H1 (cell line): Measurements from ENCODE around the gene C11orf58. TPM values are rescaled to one million over a fixed set of nuclear protein-coding genes. Genes with fewer than 3 reads are reported as not detected.
A peak's percentile ranks its signal among the peaks of the same experiment; 100 is the strongest.

ENCODE experiments used
- CTCF ChIA-PET: fragments of 300-600 bp; sonication (Branson Sonifier 250); formaldehyde crosslinking; loops from one replicate; lab custom pipeline; 2021; ENCODE audit not compliant: partially characterized antibody; lab: Charles Lee
- POLR2A ChIA-PET: fragments of 300-600 bp; sonication (Branson Sonifier 250); formaldehyde crosslinking; loops from one replicate; lab custom pipeline; 2021; ENCODE audit warnings: inconsistent platforms; ENCODE audit not compliant: partially characterized antibody; lab: Charles Lee
- DNase-seq, 2 experiments: peaks; one replicate each; pipeline versions ENCODE4 v3.0.0 to v3.0.0-alpha.2; 2010 to 2022; ENCODE audit warnings: low spot score in 2 of 2, low read depth in 1 of 2, mixed read lengths in 1 of 2
- FAIRE-seq: peaks from 2 replicates; lab custom pipeline; 2011; peaks lifted over from hg19 to GRCh38; lab: Jason Lieb, UNC
- H2AFZ ChIP-seq: 2 replicates; pipeline ENCODE4 v1.8.1; 2012; ENCODE audit warnings: low read length, inconsistent platforms
- H2AK5ac ChIP-seq: 2 replicates; pipeline ENCODE4 v1.6.1; 2013; ENCODE audit warnings: low read depth, low read length
- H2BK120ac ChIP-seq: replicated peaks from 2 replicates; pipeline ENCODE3; 2013; ENCODE audit warnings: low read depth, low read length, inconsistent platforms
- H2BK12ac ChIP-seq: 2 replicates; pipeline ENCODE4 v1.6.1; 2013; ENCODE audit warnings: low read depth, low read length
- H2BK15ac ChIP-seq: 2 replicates; pipeline ENCODE4 v1.6.1; 2013; ENCODE audit warnings: low read length
- H2BK20ac ChIP-seq: 2 replicates; pipeline ENCODE4 v1.6.1; 2013; ENCODE audit warnings: low read length
- H2BK5ac ChIP-seq: 2 replicates; pipeline ENCODE4 v1.6.1; 2013; ENCODE audit warnings: low read depth, low read length
- H3K14ac ChIP-seq: 2 replicates; pipeline ENCODE4 v1.6.1; 2013; ENCODE audit warnings: inconsistent platforms; ENCODE audit not compliant: insufficient read length
- H3K18ac ChIP-seq: 2 replicates; pipeline ENCODE4 v1.6.1; 2013; ENCODE audit warnings: low read length; ENCODE audit errors: extremely low read depth
- H3K23ac ChIP-seq: 2 replicates; pipeline ENCODE4 v1.6.1; 2013; ENCODE audit warnings: inconsistent platforms; ENCODE audit not compliant: insufficient read length
- H3K23me2 ChIP-seq: 2 replicates; pipeline ENCODE4 v1.6.1; 2013; ENCODE audit warnings: low read depth, low read length
- H3K27ac ChIP-seq: 2 replicates; pipeline ENCODE4 v1.6.1; 2011; ENCODE audit warnings: low read depth, low read length, inconsistent platforms
- H3K27me3 ChIP-seq, 4 experiments: replicated peaks in 1 of 4; 1 replicate in 1 of 4; 2 replicates in 3 of 4; pipeline versions ENCODE4 v1.6.1 to v1.8.1; 2011 to 2013; ENCODE audit warnings: low read length in 3 of 4, mild to moderate bottlenecking in 3 of 4, inconsistent platforms in 2 of 4, mixed read lengths in 2 of 4, moderate library complexity in 1 of 4; ENCODE audit not compliant: control insufficient read depth in 3 of 4, insufficient read depth in 3 of 4; ENCODE audit errors: extremely low read depth in 1 of 4
- H3K36me3 ChIP-seq, 4 experiments: 2 replicates each; pipeline versions ENCODE4 v1.6.1 to v1.8.1; 2011 to 2013; ENCODE audit warnings: mild to moderate bottlenecking in 4 of 4, low read length in 3 of 4, moderate library complexity in 2 of 4, control low read depth in 1 of 4, inconsistent platforms in 1 of 4; ENCODE audit not compliant: insufficient read depth in 4 of 4, control insufficient read depth in 2 of 4
- H3K4ac ChIP-seq: replicated peaks from 2 replicates; pipeline ENCODE3; 2013; ENCODE audit warnings: low read length, low read depth, mixed read lengths, inconsistent platforms; ENCODE audit not compliant: insufficient read length
- H3K4me1 ChIP-seq, 4 experiments: replicated peaks in 1 of 4; 1 replicate in 1 of 4; 2 replicates in 3 of 4; pipeline versions ENCODE4 v1.6.1 to v1.8.1; 2011 to 2013; ENCODE audit warnings: low read length in 3 of 4, inconsistent platforms in 2 of 4, mixed read lengths in 1 of 4; ENCODE audit not compliant: insufficient read depth in 4 of 4, control insufficient read depth in 3 of 4
- H3K4me2 ChIP-seq, 2 experiments: 2 replicates each; pipeline versions ENCODE4 v1.6.1 to v1.8.1; 2011 to 2013; ENCODE audit warnings: low read depth in 2 of 2, low read length in 2 of 2, control low read depth in 1 of 2, inconsistent platforms in 1 of 2, mild to moderate bottlenecking in 1 of 2; ENCODE audit not compliant: insufficient read depth in 1 of 2
- H3K4me3 ChIP-seq, 4 experiments: fragments of 200-600, 300-600 bp in 1 of 4; sonication (generic), shearing (Covaris generic), sonication (Bioruptor Twin) in 1 of 4; 2 replicates each; pipeline versions ENCODE4 v1.5.1 to v1.8.1; 2011 to 2016; ENCODE audit warnings: low read length in 4 of 4, low read depth in 3 of 4, control low read depth in 2 of 4, inconsistent platforms in 2 of 4, mild to moderate bottlenecking in 2 of 4, mixed read lengths in 1 of 4, moderate library complexity in 1 of 4; ENCODE audit not compliant: insufficient read depth in 2 of 4; ENCODE audit errors: extremely low read depth in 1 of 4
- H3K56ac ChIP-seq: replicated peaks from 2 replicates; pipeline ENCODE3; 2013; ENCODE audit warnings: low read depth, mild to moderate bottlenecking, mixed read lengths, low read length, inconsistent platforms; ENCODE audit not compliant: insufficient read length
- H3K79me1 ChIP-seq: 2 replicates; pipeline ENCODE4 v1.6.1; 2013; ENCODE audit warnings: low read depth, low read length, control low read depth
- H3K79me2 ChIP-seq, 2 experiments: 2 replicates each; pipeline versions ENCODE4 v1.6.1 to v1.8.1; 2012 to 2013; ENCODE audit warnings: low read length in 2 of 2, mild to moderate bottlenecking in 2 of 2, inconsistent platforms in 1 of 2; ENCODE audit not compliant: insufficient read depth in 2 of 2, control insufficient read depth in 1 of 2
- H3K9ac ChIP-seq, 4 experiments: replicated peaks in 1 of 4; 1 replicate in 1 of 4; 2 replicates in 3 of 4; pipeline versions ENCODE4 v1.6.1 to v1.8.1; 2011 to 2013; ENCODE audit warnings: low read depth in 3 of 4, low read length in 3 of 4, control low read depth in 2 of 4, mild to moderate bottlenecking in 2 of 4, moderate library complexity in 2 of 4, inconsistent platforms in 1 of 4; ENCODE audit errors: extremely low read depth in 1 of 4
- H3K9me3 ChIP-seq, 2 experiments: 2 replicates each; pipeline versions ENCODE4 v1.6.1 to v1.8.1; 2012 to 2013; ENCODE audit warnings: mild to moderate bottlenecking in 2 of 2, moderate library complexity in 2 of 2, control low read depth in 1 of 2, inconsistent platforms in 1 of 2, low read depth in 1 of 2, low read length in 1 of 2, mixed read lengths in 1 of 2; ENCODE audit not compliant: insufficient read depth in 2 of 2
- H4K20me1 ChIP-seq, 2 experiments: replicated peaks in 1 of 2; 2 replicates each; pipeline versions ENCODE3 to v1.8.1; 2011 to 2013; ENCODE audit warnings: inconsistent platforms in 2 of 2, low read length in 2 of 2, mild to moderate bottlenecking in 1 of 2; ENCODE audit not compliant: insufficient read depth in 2 of 2, control insufficient read depth in 1 of 2
- H4K5ac ChIP-seq: 2 replicates; pipeline ENCODE4 v1.6.1; 2013; ENCODE audit warnings: low read length, low read depth, mixed read lengths, inconsistent platforms; ENCODE audit not compliant: insufficient read length
- H4K8ac ChIP-seq: 2 replicates; pipeline ENCODE4 v1.8.0; 2013; ENCODE audit warnings: mild to moderate bottlenecking, moderate library complexity, low read length, inconsistent platforms; ENCODE audit not compliant: insufficient read depth; ENCODE audit errors: extremely low read depth
- H4K91ac ChIP-seq: replicated peaks from 2 replicates; pipeline ENCODE3; 2013; ENCODE audit warnings: low read length, mixed read lengths, inconsistent platforms; ENCODE audit not compliant: insufficient read length
- BACH1 ChIP-seq: IDR thresholded peaks from 2 replicates; pipeline ENCODE4 v1.6.1; 2012; ENCODE audit warnings: low read length, improper control_type of control experiment
- CHD2 ChIP-seq: IDR thresholded peaks from 2 replicates; pipeline ENCODE4 v1.6.1; 2012; ENCODE audit warnings: low read length, improper control_type of control experiment
- EP300 ChIP-seq, 2 experiments: IDR thresholded peaks; 1 replicate in 1 of 2; 2 replicates in 1 of 2; pipeline ENCODE4 v1.6.1; 2011 to 2012; ENCODE audit warnings: low read depth in 2 of 2, low read length in 2 of 2, mild to moderate bottlenecking in 2 of 2, borderline replicate concordance in 1 of 2, inconsistent platforms in 1 of 2, moderate library complexity in 1 of 2
- GABPA ChIP-seq: IDR thresholded peaks from 2 replicates; pipeline ENCODE4 v1.6.1; 2011; ENCODE audit warnings: mild to moderate bottlenecking, low read length, moderate library complexity, borderline replicate concordance; ENCODE audit not compliant: insufficient read depth
- HDAC6 ChIP-seq: IDR thresholded peaks from one replicate; pipeline ENCODE4 v1.7.1; 2012; ENCODE audit warnings: low read depth, mild to moderate bottlenecking, inconsistent platforms, low read length, moderate library complexity
- JUND ChIP-seq: IDR thresholded peaks from 2 replicates; pipeline ENCODE4 v1.6.1; 2011; ENCODE audit warnings: mild to moderate bottlenecking, improper control_type of control experiment, low read length
- MAFK ChIP-seq: IDR thresholded peaks from 2 replicates; pipeline ENCODE4 v1.6.1; 2012; ENCODE audit warnings: low read depth, mild to moderate bottlenecking, improper control_type of control experiment, low read length
- POU5F1 ChIP-seq: IDR thresholded peaks from 2 replicates; pipeline ENCODE4 v1.6.1; 2011; ENCODE audit warnings: low read depth, mild to moderate bottlenecking, low read length, moderate library complexity
- RFX5 ChIP-seq: IDR thresholded peaks from 2 replicates; pipeline ENCODE4 v1.6.1; 2011; ENCODE audit warnings: low read depth, low read length, improper control_type of control experiment, borderline replicate concordance
- SIN3A ChIP-seq, 2 experiments: IDR thresholded peaks in 1 of 2; conservative IDR thresholded peaks in 1 of 2; 2 replicates each; pipeline ENCODE4 v1.6.1; 2011 to 2012; ENCODE audit warnings: low read length in 2 of 2, improper control_type of control experiment in 1 of 2, low read depth in 1 of 2, mild to moderate bottlenecking in 1 of 2
- SUZ12 ChIP-seq: fragments of 200-600 bp; sonication (generic); IDR thresholded peaks from 2 replicates; pipeline ENCODE4 v1.6.1; 2012; ENCODE audit warnings: mild to moderate bottlenecking, inconsistent platforms, low read length, moderate library complexity, mixed read lengths
- TEAD4 ChIP-seq: IDR thresholded peaks from 2 replicates; pipeline ENCODE4 v1.6.1; 2012; ENCODE audit warnings: low read depth, low read length, inconsistent platforms, mixed read lengths
- WGBS, 2 experiments: shearing (Covaris generic) in 1 of 2; methylation state at CpG; one replicate each; pipeline versions ENCODE4 v1.1.6 to v1.1.7; 2013 to 2015; ENCODE audit warnings: low lambda C conversion rate in 2 of 2, mixed read lengths in 2 of 2, inconsistent platforms in 1 of 2, low coverage in 1 of 2, missing lambda C conversion rate in 1 of 2; ENCODE audit not compliant: insufficient replicate concordance in 2 of 2, insufficient coverage in 1 of 2, insufficient read length in 1 of 2; ENCODE audit errors: extremely low coverage in 1 of 2, missing lambda C conversion rate in 1 of 2; 5-methylcytosine and 5-hydroxymethylcytosine counted together
- polyA plus RNA-seq, 7 experiments: library from polyadenylated mRNA; depleted of rRNA in 3 of 7; stranded (reverse) in 5 of 7; unstranded in 2 of 7; fragments of >200 nt in 5 of 7; fragments of 200-250 nt in 2 of 7; gene quantifications; 1 replicate in 5 of 7; 2 replicates in 1 of 7; 4 replicates in 1 of 7; pipeline versions ENCODE4 v1.2.1 to v1.2.3, GENCODE V29; 2011 to 2013; ENCODE audit warnings: missing spikeins in 2 of 7, mixed read lengths in 2 of 7
- total RNA-seq: library from RNA; stranded (reverse); fragmentation: NEBNext Ultra II Directional; extraction: Animal tissue kit (Norgen Biotek cat#: 25700); gene quantifications from 2 replicates; pipeline ENCODE4 v1.2.1, GENCODE V29; 2021
- TF ChIP-seq, protein P1 (sequence below): IDR thresholded peaks from 2 replicates; pipeline ENCODE4 v1.6.1; 2011; ENCODE audit warnings: low read length, improper control_type of control experiment

Gene C11orf58
- total and polyA plus RNA-seq, 2 of the 8 experiments (the other 6 are each of a cell fraction or from before 2014, with no cell fraction given): 70.7 to 181 TPM

GRCh38 chr11:16784097-16784496 is 45.6 kb downstream of the C11orf58 start:
- DNase-seq: no peak
- Histone ChIP-seq H4K91ac (no peak overlapping the region), H4K8ac (no peak overlapping the region), H2BK15ac (no peak overlapping the region), H4K20me1 (peaks cover 3 to 4% of the 10 kb centered on the region in 2 experiments), H3K79me2 (no peaks in the 10 kb centered on the region), H3K4me3 (no peak overlapping the region), H2BK20ac (no peak overlapping the region), H3K9me3 (no peaks in the 10 kb centered on the region), H3K27me3 (no peaks in the 10 kb centered on the region), H3K4me1 (no peaks in the 10 kb centered on the region; a peak in 1 of 7 replicates), H4K5ac (no peak overlapping the region), H3K18ac (no peak overlapping the region), H2BK5ac (no peak overlapping the region), H3K23me2 (peaks cover 3% of the 10 kb centered on the region; the same call in 1 of the 2 replicates), H3K9ac (no peak overlapping the region), H3K4ac (no peak overlapping the region), H3K36me3 (no peaks in the 10 kb centered on the region), H2AFZ (no peak overlapping the region), H3K79me1 (no peaks in the 10 kb centered on the region), H3K27ac (no peak overlapping the region), H3K14ac (no peak overlapping the region), H2AK5ac (no peak overlapping the region), H3K56ac (peak overlapping the region; percentile 17), H3K4me2 (no peak overlapping the region), H2BK120ac (no peak overlapping the region), H2BK12ac (no peak overlapping the region), H3K23ac (no peak overlapping the region)
- ChIA-PET POLR2A (interaction anchor here (1.3 to 3.1 kb wide), 4 partner anchors 18 to 293 kb away, joined by 4 to 11 read pairs (median 4); partner anchors contain the start of genes C11orf58 and RPS13), CTCF (interaction anchor here (0.8 to 10.7 kb wide), 22 partner anchors 9 to 892 kb away, joined by 3 to 119 read pairs (median 8); no protein-coding TSS in a partner anchor)
- no peak for FAIRE-seq
- 90% methylated on average over 2 of the region's 2 CpGs; no CpG with 5 or more reads in 1 of the 2 experiments for WGBS, 2 experiments
- no peak for TF ChIP-seq CHD2
- no peak for TF ChIP-seq GABPA
- TF ChIP-seq MAFK: no peak
- TF ChIP-seq BACH1: no peak
- TF ChIP-seq, protein P1, sequence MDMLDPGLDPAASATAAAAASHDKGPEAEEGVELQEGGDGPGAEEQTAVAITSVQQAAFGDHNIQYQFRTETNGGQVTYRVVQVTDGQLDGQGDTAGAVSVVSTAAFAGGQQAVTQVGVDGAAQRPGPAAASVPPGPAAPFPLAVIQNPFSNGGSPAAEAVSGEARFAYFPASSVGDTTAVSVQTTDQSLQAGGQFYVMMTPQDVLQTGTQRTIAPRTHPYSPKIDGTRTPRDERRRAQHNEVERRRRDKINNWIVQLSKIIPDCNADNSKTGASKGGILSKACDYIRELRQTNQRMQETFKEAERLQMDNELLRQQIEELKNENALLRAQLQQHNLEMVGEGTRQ: no peak
- no peak for TF ChIP-seq SUZ12
- no peak for TF ChIP-seq POU5F1
- TF ChIP-seq JUND: no peak
- TF ChIP-seq HDAC6: no peak
- no peak for TF ChIP-seq EP300 (IDR thresholded peaks at IDR 0.05; ENCODE audit: borderline replicate concordance in 1 of 2, low read depth in 2 of 2, low read length in 2 of 2)
- no peak for TF ChIP-seq RFX5
- no peak for TF ChIP-seq SIN3A (conservative IDR thresholded peaks at IDR 0.05 in 1 of 2, IDR thresholded peaks at IDR 0.05 in 1 of 2; ENCODE audit: low read depth in 1 of 2, low read length in 2 of 2)
- TF ChIP-seq TEAD4: no peak
